Activated CD4-positive, alpha-beta T cell treated with anti-CD3 and anti-CD28 coated beads, Interleukin-2, Interleukin-6, amounts not matched to agents 100 ng/mL and 50 ng/mL, durations not matched to agents 16 hours and 8 hours (primary cell): ENCODE measurements around the gene ABCC9.
"Not testable (repeated sequence)": the region's sequence is repeated elsewhere in the genome, so short reads cannot be mapped to it uniquely, and the experiment has no call there.

Source experiments
- DNase-seq: peaks from one replicate; pipeline ENCODE4 v3.0.0-alpha.2; 2020

ABCC9 gene

DNA sequence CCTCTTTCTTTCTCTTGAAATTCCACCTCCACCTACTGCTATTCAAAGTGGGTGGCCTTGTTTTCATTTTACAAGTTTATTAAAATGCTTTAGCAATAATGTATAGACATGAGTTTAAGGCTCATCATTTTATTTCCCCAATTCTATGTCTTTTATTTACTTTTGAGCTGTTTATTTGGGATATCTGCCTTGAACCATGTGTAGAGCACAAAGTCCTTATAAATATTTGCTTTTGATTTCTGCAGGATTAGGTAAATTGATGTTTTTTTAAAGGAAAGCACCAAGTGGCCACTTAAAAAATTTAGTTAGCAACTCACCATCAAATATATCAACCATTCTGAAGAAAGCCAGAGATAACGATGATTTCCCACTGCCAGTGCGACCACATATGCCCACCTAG, 126.9 kb downstream of the ABCC9 start:
- DNase-seq: no peak

DNA sequence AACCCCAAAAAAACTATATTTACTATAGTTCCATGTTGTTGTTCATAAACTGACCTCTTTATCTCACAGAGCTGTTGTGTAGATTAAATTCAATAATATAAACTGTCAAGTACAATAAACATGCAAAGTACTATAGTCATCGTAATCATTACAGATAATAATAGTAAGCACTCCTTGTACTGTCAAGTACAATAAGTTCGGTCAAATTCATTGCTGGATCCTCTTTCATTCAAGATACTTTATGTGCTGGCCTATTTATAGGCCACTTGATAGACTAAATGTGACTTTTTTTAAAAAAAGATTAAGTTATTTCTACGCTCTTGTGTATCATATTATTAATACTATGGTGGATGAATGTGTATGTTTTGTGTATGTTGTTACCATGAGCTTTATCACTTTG, 127.5 kb downstream of the ABCC9 start:
- no peak for DNase-seq

DNA sequence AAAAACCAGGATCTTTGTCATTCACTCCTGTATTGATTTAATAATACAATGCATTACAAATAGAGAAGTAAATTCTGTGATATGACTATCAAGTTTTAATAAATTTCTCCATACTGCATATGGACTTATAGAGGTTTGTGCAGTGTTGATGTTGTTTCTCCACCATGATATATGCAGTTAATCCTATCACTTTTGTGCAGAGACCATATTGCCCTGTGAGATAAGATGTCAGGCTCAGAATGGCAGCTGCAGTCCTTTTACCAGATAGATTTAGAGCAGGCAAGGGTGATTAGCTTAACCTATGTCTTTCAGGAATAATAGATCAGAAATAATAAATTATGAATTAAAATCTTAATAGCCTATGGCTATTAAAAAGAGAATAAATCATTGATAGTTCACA, 128.1 kb downstream of the ABCC9 start:
- DNase-seq: no peak

DNA sequence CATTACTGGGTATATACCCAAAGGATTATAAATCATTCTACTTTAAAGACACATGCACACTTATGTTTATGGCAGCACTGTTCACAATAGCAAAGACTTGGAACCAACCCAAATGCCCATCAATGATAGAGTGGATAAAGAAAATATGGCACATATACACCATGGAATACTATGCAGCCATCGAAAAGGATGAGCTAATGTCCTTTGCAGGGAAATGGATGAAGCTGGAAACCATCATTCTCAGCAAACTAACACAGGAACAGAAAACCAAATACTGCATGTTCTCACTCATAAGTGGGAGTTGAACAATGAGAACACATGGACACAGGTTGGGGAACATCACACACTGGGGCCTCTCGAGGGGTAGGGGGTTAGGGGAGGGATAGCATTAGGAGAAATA, 128.9 kb downstream of the ABCC9 start:
- not testable (repeated sequence) for DNase-seq

DNA sequence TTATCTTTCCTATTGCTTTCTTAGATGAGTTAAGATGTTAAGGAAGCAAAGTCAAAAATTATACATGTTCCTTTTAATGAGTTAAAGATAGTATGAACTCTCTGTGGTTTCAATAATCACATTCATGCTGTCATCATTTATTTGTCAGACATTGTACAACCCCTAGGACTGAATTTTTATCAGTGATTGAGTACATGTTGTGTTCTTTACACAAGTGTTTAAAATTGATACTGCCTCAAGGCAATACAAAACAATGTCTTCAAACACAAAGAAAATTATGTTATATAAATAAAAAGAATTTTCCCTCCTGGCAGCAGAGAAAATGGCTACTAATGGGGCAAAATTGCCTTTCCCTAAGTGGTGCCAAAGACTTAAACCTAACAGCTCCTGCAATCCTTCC, 132.1 kb downstream of the ABCC9 start:
- no peak for DNase-seq

DNA sequence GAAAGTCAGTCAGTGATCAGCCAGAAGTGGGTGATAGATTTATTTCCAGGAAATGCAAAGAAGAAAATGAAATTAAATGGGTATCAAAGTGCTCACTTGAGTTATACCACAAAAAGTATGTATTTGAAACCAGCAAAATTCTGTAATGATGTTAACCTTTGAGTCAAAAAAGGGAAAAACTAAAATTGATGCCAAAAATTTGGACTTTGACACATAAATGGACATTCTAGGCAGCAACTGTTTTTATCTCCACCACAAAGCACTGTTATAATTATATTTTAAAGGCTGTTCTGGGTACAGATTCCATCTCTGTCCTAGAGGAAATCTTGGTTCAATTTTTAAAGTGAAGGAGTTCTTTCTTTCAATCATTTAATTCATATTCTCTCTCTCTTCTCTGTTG, 135.0 kb downstream of the ABCC9 start:
- no peak for DNase-seq

DNA sequence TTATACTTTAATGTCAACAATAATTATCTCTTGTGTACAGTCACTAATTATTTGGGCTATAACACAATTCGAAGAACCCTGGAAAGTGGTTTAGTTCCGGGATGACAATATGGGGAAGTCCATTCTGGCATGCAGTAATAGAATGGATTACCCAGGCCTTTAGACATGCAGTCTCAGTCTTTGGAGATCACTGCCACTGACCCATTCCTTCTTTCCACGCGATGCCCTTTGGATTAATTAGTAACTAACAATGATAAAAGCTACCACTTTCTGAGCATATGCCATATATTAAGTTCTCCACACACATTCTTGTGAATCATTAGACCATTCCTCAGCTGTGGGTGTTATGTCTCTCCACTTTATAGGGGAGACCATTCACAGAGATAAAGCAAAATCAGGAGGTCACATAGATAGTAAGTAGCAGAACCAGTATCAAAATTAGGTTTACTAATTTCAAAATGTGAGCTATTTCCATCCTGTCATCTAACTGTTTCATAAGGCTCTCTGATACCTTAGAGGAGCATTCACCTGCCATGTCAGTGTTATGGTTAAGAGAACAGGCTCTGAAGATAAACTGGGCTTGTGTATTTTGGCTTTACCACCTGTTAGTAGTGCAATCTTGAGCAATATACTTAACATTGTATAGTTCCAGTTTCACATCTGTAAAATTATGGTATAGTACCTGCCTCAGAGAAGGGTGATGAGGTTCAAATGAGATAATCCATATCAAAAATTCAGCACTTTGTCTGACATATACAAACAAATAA, 139.5 kb downstream of the ABCC9 start:
- DNase-seq: no peak

DNA sequence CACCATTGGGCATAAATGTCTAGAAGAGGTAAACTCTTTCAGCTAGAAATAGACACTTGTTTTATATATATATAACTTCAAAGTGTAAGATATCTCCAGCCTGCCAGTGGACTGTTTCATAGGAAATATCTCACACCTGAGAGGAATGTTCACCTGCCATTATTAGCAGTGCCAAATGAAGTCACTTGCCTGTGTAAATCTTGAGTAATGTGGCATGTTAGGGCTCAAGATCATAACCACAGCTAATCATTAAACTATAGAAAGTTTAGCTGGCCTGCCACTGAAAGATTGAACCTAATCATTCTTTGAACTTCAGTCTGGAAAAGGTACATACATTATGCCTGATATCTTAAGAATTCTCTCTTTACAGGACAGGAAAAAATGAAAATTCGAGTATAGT, 141.2 kb downstream of the ABCC9 start:
- no peak for DNase-seq

DNA sequence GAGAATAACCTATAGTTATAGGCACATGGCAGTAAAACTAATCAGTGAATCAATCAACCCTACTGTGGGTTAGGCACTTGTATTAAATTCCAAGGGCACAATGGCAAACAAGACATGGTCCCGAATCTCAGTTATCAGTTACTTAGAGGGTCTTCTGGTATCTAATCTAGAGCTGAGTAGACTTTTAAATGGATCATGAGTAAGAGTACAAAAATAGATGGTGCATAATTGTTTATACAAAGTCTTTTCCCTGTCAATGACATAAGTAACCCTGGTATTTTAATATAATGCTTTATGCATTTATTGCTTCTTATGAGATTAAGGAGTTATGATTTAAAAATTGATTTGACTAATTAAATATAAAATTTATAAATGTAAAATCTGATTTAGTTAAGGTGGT, 143.7 kb downstream of the ABCC9 start:
- DNase-seq: no peak

DNA sequence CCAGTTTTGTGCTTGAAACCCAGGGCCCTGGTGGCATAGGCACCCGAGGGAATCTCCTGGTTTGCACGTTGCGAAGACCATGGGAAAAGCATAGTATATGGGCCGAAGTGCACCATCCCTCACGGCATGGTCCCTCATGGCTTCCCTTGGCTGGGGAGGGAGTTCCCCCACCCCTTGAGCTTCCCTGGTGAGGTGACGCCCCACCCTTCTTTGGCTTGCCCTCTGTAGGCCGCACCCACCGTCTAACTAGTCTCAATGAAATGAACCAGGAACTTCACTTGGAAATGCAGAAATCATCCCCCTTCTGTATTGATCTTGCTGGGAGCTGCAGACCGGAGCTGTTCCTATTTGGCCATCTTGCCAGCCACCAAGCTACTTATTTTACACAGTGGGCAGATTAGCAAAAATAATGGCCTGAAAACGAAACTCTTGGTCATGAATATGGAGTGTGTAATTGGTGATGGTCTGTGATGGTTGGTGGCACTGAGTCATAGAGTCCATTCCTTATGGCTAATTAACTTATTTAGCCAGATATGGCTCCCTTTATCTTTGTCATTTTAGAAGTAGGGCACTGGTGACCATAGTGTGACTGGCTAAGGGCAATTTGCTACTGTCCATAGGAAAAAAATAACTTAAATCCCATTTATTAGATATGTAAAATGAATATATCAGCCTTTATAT, 145.4 kb downstream of the ABCC9 start:
- DNase-seq: no peak

DNA sequence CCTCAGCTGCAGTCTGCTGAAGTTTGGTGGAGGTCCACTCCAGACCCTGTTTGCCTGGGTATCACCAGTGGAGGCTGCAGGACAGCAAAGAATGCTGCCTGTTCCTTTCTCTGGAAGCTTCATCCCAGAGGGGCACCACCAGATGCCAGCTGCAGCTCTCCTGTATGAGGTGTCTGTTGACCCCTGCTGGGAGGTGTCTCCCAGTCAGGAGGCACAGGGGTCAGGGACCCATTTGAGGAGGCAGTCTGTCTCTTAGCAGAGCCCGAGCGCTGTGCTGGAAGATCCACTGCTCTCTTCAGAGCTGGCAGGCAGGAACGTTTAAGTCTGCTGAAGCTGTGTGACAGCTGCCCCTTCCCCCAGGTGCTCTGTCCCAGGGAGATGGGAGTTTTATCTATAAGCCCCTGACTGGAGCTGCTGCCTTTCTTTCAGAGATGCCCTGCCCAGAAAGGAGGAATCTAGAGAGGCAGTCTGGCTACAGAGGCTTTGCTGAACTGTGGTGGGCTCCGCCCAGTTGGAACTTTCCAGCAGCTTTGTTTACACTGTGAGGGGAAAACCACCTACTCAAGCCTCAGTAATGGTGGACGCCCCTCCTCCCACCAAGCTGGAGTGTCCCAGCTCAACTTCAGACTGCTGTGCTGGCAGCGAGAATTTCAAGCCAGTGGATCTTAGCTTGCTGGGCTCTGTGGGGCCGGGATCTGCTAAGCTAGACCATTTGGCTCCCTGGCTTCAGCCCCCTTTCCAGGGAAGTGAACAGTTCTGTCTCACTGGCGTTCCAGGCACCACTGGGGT, 146.2 kb downstream of the ABCC9 start:
- not testable (repeated sequence) for DNase-seq

DNA sequence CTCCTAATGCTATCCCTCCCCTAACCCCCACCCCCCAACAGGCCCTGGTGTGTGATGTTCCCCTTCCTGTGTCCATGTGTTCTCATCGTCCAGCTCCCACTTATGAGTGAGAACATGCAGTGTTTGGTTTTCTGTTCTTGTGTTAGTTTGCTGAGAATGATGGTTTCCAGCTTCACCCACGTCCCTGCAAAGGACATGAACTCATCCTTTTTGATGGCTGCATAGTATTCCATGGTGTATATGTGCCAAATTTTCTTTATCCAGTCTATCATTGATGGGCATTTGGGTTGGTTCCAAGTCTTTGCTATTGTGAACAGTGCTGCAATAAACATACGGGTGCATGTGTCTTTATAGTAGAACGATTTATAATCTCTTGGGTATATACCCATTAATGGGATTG, 151.5 kb downstream of the ABCC9 start:
- not testable (repeated sequence) for DNase-seq

DNA sequence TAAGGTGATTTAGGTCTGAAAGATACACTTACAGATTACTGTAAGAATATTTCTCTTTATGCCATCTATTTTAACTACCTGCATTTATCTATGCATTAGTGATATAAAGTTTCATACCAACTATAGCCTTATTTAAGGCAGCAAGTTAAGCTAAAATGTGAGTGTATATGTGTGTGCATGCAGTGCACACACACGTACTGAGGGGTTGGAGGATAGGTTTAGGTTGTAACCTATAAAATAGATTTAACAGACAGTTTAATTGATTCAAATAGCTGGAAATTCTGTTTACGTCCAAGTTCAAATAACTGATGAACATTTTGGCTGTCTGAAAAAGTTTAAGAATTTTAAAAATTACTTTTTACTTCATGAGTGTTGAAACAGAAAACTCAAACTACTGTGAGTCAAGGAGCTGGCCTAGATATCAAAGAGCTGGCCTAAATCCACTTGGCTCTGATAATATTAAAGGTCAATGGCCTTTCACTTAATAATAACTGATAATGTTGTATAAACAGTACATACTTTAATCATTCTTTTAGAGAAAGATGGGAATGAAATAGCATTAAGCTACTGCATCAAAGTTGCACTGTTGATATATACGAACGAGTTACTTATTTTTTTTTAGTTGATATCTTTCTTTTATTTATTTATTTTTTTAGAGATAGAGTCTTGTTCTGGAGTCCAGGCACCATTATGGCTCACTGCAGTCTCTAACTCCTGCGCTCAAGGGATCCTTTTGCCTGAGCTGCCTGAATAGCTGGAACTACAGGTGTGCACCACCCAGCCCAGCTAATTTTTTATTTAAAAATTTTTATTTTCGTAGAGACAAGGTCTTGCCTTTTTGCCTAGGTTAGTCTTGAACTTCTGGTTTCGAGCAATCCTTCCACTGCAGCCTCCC, 152.9 kb downstream of the ABCC9 start:
- no peak for DNase-seq

DNA sequence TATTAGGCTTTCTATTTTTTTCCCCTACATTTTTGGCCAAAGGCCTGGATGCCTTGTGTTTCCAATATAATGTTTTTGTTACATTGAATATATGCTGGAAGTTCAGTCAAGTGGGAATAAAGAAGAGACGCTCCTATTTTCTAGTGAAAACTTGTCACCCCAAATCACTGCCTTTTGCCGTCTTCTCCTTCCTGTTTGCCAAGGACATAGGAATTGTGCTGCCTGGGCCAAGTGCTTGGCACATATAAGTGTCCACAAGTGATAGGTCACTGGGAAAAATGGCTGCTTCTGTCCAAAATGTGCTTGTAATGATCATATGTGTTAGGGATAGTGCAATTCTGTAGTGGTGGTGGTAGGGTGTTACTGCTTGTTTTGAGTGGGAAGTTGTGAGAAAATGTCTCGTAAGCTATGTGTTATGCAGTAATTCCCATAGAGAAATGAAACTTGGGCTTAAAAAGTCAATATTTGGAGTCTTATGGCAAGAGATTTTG, 155.1 kb downstream of the ABCC9 start:
- no peak for DNase-seq

DNA sequence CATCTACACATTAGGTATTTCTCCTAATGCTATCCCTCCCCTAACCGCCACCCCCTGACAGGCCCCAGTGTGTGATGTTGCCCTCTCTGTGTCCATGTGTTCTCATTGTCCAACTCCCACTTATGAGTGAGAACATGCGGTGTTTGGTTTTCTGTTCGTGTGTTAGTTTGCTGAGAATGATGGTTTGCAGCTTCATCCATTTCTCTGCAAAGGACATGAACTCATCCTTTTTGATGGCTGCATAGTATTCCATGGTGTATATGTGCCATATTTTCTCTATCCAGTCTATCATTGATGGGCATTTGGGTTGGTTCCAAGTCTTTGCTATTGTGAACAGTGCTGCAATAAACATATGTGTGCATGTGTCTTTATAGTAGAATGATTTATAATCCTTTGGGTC, 158.5 kb downstream of the ABCC9 start:
- not testable (repeated sequence) for DNase-seq

DNA sequence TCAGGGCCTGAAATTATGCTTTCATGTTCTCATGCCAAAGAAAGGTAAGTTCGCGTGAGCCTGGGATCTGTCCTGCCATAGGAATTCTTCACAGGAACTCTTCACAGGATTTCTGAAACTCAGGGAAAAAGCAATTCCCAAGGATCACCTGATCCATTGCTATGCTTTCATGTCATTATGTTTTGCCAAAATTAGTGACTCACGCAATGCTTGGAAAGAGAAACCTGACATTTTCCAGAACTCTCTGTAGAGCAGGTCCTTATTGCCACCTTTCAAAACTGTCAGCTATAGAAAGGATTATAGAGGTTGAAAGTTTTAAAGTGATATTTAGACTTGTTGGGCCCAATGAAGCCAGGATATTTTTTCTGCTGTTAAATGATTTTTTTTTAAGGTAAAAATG, 160.4 kb downstream of the ABCC9 start:
- DNase-seq: no peak

DNA sequence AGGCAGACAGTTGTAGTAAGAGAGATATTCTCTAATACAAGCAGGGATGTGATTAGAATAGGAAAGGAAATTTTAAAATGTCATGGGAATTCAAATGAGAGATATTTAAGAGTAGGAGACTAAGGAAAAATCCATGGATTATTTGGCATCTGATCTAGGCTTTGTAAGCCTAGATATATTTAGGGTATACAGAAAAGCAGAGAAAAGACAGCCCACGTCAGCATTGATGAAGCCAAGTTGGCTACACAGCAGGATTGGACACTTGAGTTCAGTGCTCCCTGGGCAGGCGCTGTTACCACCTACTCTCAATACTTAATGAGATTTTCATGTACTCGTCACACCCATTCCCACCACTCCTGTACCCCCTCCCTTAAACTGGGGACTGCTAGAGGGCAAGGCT, 165.1 kb downstream of the ABCC9 start:
- DNase-seq: no peak

DNA sequence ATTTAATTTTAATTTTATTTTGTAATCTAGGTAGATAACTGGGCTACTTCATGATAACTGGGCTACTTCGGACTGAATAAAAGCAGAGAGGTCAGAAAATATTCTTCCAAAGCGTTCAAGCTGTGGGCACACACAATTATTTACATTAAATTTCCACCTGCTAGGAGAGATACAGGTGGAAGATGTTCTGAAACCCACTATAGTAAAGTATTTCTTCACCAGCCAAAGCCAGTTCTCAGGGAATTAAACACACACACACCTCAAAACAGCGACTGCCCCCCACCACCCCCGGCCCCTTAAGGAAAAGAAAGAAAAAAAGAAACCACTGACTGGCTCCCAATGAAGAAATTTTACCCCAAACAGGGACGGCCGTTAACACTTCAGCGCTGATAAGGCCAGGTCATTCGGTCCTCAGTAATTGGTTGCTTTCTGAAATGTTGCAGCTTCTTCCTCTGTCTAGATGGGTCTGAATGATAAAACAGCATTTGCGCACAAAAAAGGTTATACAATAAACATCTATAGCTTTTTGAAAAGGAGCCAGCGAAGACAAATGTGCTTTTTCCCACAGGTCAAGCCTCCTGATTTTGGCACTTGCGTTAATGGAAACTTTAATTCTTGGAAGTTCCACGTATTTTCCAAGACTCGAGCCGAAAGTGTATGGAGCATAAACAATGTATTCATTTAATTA, 165.9 kb downstream of the ABCC9 start:
- no peak for DNase-seq

DNA sequence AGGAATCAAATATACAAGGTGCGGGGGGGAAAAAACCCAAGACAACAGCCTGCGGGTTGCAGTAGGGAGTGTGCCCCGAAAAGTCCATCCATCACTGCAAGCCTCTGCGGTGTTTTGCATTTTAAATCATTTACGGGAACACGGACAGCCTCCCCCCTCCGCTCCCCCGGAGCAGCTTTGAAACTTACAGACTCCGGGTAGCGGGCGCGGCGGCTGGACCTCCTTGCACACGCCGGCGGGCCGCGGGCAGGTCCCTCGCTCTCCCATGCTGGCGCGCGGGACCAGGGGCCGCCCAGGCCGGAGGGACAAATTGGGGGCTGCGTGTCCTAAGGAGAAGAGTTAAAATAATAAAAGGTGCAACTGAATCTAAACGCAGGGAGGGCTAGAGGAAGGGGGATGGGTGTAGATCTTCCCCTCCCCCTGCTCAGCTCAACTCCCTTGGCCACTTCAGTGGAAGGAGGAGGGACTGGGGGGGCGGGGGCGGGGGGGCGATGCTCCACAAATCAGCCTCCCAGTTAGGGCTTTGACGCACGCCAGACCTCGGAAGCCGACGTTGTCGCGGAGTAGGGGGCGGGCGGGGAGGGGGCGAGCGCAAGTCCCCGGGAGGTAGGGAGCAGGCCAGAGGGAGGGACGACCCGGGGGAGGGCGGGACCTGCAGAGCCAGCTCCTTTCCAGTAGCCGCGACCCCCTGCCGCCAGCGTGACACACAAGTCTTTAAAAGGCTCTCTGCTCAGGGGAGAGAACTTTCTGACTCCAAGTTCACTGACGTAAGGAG, 166.7 kb downstream of the ABCC9 start, which contains the start of gene KCNJ8:
KCNJ8 (minus strand) TSS at position 349 of the 775 bp plus-strand sequence. CDS start 1,090 bp downstream, outside the sequence.
- DNase-seq: no peak

DNA sequence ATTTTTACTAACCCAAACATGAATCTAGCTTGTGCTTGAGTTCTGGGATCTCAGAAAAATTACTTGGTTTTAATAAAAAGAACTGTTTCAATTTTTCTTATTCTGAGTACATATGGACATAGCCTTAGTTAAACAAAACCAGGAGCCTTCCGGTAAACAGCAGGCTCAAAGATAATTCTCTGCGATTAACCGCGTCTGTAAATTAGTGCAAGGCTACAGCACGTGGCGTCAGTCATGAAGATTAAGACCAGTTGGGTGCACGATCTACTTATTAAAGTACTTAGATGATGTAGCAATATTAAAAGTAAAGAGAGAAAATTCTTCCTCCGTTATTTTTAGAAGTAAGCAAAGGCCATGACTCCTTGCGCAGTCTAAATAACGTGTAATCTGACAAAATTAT, 167.4 kb downstream of the ABCC9 start:
- no peak for DNase-seq

DNA sequence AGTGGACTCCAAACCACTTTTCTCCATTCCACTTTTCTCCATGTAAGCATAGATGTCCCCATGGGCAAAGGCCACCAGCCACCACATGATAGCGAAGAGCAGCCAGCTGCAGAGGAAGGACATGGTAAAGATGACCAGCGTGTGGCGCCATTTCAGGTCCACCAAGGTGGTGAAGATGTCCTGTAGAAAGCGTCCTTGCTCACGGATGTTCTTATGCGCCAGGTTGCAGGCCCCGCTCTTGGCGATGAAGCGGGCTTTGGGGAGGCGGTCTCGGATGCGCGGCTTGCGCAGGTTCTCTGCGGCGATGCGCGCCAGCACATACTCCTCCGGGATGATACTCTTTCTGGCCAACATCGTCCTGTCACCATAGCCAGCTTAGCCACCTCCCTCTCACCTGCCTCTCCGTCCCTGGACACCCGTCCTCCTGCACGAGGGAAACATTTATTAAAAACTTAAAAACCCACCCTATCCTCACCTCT, 167.9 kb downstream of the ABCC9 start:
- DNase-seq: peak; percentile 6
